Epidermal melanocyte (primary cell): ENCODE results near the gene ERBB4.

Experiments used
- DNase-seq: peaks from one replicate; pipeline ENCODE4 v3.0.0; 2011; ENCODE audit warnings: low spot score; ENCODE audit not compliant: insufficient read length

Gene ERBB4

GRCh38 chr2:211487733-211488132 is 1050.9 kb downstream of the ERBB4 start:
- no peak for DNase-seq

GRCh38 chr2:211479536-211480150 is 1059.0 kb downstream of the ERBB4 start:
- DNase-seq: no peak

DNA sequence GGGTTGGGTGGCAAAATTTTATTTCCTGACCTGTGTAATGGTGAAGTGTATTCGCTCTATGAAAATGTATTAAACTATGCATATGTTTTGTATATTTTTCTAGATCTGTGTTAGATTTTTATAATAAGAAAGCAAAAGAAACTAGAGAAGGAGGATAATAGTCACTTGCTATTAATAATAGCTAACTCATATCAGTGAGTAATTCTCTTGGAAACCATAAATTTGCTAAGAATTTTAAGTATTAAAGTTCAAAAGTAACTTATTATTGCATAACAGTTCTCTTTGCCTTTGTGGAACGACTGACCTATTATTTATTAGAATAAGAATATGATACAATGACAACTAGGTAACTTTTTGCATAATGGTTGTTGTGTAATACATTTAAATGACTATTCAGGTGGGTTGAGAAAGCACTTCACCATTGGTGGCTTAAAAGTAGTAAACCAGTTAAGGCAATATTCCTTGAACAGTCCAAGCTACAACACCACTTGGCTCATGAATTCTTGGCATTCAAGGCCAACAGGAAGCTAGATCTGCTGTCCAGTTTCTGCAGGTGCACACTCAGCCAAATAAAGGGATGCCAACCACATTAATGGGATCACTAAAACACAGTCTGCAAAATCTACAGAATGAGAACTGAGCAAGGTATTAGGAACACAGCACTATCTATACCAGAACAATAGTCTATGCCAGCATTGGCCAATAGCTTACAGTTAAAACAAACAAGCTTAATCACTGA is 1060.9 kb downstream of the ERBB4 start:
- DNase-seq: no peak

DNA sequence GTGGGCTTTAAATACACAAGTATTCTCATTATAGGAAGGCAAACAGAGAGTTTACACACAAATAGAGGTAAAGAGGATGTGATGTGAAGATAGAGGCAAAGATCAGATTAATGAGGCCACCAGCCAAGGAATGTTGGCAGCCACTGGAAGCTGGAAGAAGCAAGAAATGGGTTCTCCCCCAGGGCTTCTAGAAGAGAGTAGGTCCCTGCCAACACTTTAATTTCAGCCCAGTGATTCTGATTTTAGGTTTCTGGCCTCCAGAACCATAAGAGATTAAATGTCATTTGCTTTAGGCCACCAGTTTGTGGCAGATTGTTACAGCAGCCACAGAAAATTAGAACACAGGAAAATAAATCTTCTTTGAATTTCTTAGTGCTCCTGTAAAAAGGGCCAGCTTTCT is 1065.5 kb downstream of the ERBB4 start:
- DNase-seq: no peak

DNA sequence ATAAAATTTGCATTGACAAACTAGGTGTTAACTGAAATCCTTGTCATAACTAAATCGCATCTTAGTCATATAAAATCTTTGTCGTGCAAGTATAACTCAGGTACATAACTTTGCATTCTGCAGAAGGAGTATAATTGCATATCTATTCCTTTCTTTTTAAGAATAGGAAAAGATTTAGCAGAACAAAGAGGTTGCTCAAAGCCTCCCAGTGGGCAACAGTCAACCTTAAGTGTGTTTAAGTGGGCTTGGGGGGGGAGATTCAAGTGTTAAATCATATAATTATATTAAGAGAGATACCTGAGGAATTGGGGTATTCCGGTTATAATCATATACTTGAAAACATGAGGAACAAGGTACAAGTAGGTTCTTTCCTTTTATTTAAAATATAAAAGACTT is 1068.9 kb downstream of the ERBB4 start:
- DNase-seq: no peak

GRCh38 chr2:211468877-211469663 is 1069.5 kb downstream of the ERBB4 start:
- DNase-seq: no peak

GRCh38 chr2:211468217-211468616 is 1070.4 kb downstream of the ERBB4 start:
- no peak for DNase-seq

- no peak for DNase-seq
These were observed 1075.2 kb downstream of the ERBB4 start for GRCh38 chr2:211463397-211463796.

DNA sequence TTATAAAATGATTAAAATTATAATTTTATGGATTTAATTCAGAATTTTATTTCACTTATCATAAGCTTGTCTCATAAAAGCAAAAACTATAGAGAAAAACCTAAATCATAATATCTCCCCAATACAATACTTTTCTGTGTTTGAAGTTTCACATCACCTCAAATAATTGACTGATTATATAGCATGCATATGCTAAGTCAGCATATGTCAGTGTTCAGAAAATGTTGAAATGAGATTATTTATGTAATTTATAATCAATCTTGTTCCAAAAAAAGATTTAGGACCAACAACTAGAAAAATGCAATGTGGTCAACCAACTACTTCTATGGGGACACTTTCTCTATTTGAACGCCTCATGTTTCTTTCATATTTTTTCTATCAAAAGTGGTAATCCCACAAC is 1079.6 kb downstream of the ERBB4 start:
- DNase-seq: no peak

- DNase-seq: no peak
These were observed 1081.3 kb downstream of the ERBB4 start for GRCh38 chr2:211457325-211457724.

DNA sequence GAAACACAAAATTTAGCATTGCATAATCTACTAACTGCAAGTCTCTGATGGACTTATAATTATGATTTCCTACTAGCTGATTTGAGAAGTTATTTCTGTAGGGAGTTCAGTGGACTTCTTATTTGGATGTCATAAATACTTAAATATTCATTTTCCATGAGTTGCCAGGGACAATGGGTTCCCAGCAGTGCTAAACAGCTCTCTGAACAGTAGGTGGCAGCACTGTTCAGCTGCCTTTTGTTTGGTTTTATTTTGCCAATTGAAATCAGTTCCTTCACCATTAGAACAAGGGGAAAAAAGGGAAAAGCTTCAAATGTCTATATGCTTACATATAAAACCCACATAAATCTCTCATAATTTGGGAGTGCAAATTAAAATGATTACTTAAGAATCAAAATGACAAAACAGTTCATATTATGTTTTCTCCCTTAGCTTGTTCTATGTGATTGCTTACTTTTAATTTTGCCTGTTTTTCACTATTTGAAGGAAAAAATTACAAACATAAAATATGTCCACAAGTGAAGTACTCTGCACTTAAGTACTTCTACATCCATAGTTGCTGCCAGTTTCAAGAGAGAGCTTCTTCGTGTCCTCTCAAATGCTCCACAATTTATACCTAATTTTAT is 1083.3 kb downstream of the ERBB4 start:
- peak; percentile 22 for DNase-seq

DNA sequence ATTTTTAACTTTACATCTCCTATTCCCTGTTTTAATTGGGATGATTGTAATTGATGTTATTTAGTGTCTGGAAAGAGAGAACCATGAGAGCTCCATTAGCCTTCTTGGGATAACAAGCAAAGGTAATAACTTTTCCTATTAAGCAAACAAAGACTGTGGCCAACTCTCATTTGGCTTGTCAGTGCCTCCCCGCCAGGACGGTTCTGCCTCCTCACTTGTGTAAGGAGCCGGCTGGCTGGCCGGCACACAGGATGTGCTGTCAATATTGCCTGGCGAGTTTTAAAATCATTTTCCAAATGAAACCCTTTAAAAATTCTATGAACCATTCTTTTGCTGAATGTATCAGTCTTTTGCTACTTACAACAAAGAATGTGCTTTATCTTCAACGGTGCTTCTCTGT is 1083.9 kb downstream of the ERBB4 start:
- DNase-seq: no peak

DNA sequence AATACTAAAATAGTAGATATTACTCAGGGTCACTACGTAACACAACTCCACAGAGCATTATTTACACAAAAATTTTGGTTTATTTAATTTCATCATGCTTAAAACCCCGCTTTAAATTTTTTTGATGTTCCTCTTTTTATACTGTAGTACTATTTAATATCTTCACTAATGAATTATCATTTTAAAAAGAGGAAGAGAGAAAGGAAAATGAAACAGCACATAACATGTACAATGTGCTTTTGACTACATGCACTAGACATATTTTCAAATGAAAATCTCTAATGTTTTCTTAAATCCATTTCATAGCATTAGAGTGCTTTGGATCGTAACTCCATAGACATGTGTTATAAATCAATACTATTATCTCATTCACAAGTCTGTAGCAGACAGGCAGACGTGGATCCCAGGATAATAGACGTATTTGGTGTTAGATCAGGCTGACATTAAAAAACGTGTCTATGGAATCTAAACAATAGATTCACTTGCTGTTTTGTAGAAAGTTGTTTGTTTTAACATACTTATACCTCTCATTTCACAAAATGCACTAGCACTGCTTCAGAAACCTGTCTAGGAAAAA is 1085.2 kb downstream of the ERBB4 start:
- DNase-seq: no peak

DNA sequence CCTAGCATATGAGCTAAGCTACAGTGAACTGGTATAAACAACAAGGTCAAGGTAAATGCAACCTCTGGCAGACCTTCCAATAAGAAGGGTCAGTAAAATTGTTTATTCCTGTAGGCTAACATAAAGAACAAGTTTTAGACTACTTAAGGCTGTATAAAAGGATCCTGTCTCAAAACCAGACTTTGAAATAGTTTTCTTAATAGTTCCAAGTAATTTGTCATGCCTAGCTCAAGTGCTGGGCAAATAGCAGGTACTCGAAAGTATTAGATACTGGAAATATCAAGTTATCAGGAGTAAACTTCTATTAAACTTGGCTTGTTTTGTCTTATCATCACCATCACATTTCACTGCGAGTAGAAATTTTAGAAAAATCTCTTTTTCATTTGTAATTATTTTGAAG is 1087.0 kb downstream of the ERBB4 start:
- DNase-seq: no peak

DNA sequence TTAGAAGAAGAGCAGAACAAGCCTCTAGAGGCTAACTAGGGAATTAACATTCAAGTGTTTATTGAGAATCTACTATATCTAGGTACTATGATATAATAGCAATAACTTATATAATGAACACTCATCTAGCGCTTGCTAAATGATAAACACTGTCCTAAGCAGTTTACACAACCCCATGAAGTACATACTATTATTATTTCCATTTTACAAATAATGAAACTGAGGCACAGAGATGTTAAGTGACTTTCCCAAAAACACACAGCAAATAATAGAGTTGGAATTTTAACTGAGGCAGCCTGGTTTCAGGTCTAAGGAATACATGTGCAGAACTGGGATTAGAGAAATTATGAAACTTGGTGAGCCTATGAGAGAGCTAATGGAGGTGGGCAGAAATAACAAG is 1088.8 kb downstream of the ERBB4 start:
- DNase-seq: no peak

- DNase-seq: no peak
These were observed 1091.1 kb downstream of the ERBB4 start for GRCh38 chr2:211447548-211447947.

DNA sequence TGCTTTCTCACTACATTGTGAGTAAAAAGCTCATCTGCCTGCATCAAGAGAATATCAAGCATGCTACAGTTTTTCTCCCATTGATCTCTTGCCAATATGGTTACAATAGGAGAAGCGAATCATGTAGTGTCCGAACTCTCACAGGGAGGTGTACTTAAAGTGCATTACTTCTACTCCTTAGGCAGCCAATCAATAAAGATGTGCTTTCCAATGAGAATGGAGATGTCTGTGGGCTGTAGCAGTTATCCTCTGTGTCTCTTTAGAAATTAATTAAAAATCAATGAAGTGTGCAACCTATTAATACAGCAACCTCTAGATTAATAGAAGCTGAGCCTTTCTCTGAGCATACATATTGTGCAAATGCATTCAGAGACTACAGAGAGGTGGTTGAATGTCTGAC is 1098.5 kb downstream of the ERBB4 start:
- no peak for DNase-seq

GRCh38 chr2:211439011-211439410 is 1099.6 kb downstream of the ERBB4 start:
- DNase-seq: no peak

DNA sequence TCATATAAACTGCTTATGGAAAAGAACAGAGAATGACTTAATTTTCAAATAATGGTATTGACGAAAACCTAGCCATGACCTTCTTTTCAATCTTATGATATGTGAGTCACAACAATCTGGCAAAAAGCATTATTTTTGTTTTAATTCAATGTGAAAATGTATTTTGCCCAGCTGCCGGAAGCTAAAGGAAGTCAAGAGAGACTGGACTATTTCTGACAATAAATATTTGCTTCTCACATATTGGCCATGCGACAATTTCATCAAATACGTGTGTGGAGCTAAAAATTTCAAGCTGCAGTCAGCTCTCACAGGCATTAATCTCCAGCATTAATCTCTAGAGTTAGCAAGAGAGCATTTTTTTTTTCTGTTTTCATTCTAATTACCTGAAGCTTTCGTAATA is 1101.2 kb downstream of the ERBB4 start:
- DNase-seq: no peak

DNA sequence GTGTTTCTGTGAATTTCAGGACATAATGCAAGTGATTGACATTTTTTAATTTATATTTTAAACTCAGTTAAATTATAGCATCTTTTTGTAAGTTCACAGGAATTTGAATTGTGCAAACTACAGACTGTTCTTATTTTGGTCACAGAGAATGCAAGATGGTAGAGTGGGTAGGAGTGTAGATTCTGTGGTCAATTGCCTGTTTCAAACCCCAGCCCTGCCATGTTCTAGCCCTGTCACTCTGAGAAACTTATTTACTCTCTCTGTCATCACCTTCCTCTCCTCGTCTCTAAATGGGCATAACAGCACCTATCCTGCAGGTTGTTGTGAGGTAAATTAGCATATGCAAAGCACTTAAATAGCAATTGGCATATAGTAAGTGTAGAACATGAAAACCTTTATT is 1102.4 kb downstream of the ERBB4 start:
- no peak for DNase-seq

GRCh38 chr2:211435331-211435730 is 1103.3 kb downstream of the ERBB4 start:
- no peak for DNase-seq

- DNase-seq: no peak
These were observed 1103.8 kb downstream of the ERBB4 start for GRCh38 chr2:211434773-211435172.
